NCI-H1417 treated with DMSO at 0.1 percent for 48 hours (cell line): ENCODE data around the gene NAPG.
A peak's percentile ranks its signal among the peaks of the same experiment; 100 is the strongest.
"Not testable (repeated sequence)": the region's sequence is repeated elsewhere in the genome, so short reads cannot be mapped to it uniquely, and the experiment has no call there.

ENCODE experiments used
- DNase-seq: peaks from one replicate; lab custom pipeline; 2025; lab: John Stamatoyannopoulos, UW

NAPG gene

GRCh38 chr18:10525697-10526560 lies at the start of gene NAPG:
Gene NAPG, plus strand, starts transcription at chr18:10526027. Its CDS starts 76 bp downstream, at chr18:10526103.
- DNase-seq = peak; percentile 53

- DNase-seq = no peak
These were observed 49.5 kb upstream of the NAPG start for GRCh38 chr18:10476338-10476791.

DNA sequence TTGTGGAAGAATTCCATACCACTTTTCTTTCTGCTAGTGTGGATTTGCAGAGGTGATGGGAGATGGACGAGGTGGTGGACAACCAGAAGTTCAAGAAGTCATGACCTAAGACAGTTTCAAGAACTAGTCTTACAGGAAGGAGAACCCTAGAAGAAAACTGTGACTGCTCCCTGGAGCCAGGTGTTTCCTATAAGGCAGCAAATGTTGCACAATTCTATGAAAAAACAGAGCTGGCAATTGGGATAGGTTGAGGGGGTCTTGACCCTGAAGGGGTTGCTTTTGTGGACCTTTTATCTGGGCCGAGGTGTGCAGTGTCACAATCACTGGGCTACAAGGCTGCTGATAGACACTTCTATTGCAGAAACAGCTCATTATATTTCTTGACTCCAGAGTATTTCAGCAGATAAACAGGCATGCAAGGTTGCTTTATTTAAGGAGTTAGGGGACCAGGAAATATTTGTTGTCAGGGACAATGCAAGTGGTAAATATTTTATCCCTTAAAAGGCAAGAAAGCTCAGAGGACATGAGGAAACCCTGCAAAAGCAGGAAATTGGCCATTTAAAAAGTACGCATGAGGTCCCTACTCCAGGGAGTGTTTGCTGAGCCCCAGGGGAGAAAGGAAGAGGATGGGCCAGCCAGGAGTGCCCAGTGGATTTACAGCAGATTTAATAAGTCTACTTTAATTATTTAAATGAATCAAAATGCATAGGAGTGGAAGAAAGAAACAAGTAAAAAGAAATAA lies 48.5 kb upstream of the NAPG start:
- peak; percentile 6 for DNase-seq

GRCh38 chr18:10477863-10478260 lies 48.0 kb upstream of the NAPG start:
- DNase-seq = no peak

- DNase-seq = no peak
These were observed 44.0 kb upstream of the NAPG start for GRCh38 chr18:10481831-10482230.

- no peak for DNase-seq
These were observed 43.4 kb upstream of the NAPG start for GRCh38 chr18:10482363-10482984.

DNA sequence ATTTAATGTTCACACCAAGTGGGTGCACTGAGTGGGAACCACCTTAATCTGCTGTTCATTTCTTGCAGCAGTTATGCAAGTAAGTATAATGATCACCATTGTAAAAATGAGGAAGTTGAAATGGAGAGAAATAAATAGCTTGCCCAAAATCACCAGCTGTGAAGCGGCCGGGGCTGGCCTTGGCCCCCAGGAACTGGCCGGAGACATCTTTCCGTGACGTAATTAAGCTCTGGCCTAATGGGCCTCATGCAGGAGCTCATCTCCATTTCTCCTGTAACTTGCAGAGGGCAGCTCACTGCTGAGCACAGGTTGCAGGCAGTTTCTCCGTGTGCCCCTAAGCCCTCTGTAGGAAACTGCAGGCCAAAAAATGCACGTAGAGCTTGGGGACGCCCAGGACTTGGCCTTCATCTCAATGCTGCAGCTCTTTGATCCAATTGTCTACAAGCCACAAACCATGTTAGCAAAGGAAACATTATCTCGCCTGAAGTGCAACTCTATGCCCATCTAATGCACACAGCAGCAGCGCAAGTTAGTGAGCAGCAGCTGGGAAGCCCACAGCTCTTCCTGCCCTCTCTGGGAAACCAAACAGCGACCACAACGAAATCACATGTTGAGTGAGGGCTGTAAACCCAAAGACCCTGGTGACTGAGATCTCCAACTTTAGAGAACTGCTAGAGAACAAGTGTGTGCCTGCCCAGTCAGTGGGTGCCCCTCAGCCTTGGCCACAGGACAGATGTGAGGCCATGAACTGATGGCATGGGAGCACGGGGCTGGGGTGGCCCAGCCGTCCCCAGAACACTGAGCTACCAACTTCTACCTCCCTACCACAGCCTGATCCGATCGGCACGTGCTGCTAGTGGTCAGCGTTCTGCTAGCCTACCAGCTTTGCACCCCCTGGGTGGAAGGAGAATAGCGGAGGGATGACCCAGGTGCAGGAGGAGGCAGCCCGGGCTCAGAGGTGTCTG lies 42.6 kb upstream of the NAPG start:
- DNase-seq = no peak

DNA sequence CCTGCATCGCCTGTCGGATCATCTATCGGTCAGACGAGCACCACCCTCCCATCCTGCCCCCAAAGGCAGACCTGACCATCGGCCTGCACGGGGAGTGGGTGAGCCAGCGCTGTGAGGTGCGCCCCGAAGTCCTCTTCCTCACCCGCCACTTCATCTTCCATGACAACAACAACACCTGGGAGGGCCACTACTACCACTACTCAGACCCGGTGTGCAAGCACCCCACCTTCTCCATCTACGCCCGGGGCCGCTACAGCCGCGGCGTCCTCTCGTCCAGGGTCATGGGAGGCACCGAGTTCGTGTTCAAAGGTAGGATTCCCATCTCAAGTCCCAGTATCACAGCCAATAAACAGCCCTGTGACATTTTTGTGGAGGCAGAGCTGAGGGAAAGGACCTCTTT lies 40.4 kb upstream of the NAPG start:
- no peak for DNase-seq

- no peak for DNase-seq
These were observed 39.5 kb upstream of the NAPG start for GRCh38 chr18:10486362-10486761.

GRCh38 chr18:10487154-10487553 lies 38.7 kb upstream of the NAPG start:
- DNase-seq = no peak

DNA sequence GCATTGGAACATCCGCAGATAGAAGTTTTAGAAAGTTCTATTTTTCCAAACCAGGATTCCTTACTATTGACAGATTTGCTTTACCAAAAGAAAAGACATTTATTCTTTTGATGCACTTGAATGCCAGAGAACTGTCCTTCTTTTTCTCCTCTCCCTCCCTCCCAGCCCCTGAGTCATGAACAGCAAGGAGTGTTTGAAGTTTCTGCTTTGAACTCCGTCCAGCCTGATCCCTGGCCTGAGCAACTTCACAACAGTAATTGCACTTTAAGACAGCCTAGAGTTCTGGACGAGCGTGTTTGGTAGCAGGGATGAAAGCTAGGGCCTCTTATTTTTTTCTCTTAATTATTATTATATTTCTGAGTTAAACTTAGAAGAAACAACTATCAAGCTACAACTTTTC lies 37.8 kb upstream of the NAPG start:
- no peak for DNase-seq

DNA sequence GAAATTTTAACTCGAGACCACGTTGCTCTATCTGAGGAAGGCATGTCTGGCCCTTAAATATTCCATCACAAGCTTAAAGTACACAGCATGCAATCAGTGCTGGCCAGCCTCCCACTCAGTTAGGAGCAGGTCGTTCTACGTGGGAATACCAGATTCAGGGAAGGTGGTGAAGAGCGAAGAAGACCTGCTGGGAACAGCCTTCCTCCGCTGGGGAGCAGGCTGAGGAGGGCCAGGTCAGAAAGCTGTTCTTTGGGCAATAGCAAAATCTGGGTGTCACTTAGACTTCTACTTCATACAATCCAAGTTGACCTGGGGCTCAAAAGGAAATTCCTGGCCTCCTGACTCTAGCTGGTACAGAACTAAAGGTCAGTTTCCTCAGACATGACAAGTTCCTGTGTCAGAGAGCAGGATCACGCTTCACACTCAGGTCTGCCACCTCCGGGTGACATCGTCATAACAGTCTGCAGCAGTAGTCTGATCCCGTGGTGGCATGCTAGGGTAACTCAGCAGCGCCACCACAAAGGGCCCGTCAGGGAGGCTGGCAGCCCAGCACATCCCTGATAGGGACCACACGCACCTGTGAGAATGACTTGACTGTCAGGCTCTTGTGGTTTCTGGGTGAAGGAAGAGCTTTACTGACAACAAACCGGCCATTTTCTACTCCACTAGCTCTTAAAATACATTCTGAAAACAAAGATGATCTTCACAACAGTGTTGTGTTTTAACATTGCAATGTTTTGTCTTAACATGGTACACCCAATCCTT lies 35.2 kb upstream of the NAPG start:
- no peak for DNase-seq

DNA sequence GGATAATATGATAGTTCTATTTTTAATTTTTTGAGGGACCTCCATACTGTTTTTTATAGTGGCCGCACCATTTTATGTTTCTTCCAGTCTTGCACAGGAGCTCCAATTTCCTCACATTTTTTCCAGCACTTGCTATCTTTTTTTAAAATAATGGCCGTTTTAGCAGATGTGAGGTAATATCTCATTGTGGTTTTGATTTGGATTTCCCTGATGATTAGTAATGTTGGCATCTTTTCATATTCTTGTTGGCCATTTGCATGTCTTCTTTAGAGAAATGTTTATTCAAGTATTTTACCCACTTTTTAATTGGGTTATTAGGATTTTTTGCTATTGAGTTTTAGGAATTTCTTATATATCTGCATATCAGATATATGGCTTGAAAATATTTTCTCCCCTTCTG lies 29.9 kb upstream of the NAPG start:
- DNase-seq = no peak

DNA sequence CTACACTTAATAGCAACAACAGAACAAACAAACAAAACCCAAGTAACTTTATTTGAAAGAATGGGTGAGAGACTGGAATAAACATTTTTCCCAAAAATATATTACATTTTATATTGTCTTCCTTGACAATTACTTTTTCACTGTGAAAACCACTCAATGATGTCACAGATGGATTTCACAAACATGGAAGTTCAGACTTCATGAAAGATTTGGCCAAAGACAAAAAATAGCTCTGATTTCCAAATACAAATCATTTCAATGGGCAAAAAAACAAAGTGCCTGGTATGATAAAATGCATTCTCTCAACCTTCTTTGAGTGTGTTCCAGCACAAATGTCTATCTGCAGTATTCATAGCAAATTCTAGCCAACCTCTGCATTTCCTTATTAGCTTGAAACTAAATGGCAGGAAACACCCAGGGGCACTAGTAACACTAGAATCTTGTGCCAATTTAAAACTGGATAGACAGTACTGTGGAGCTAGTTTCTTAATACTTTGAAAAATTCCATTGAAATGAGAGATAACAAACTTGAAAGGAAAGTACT lies 28.5 kb upstream of the NAPG start:
- no peak for DNase-seq

GRCh38 chr18:10499230-10499629 lies 26.6 kb upstream of the NAPG start:
- no peak for DNase-seq

DNA sequence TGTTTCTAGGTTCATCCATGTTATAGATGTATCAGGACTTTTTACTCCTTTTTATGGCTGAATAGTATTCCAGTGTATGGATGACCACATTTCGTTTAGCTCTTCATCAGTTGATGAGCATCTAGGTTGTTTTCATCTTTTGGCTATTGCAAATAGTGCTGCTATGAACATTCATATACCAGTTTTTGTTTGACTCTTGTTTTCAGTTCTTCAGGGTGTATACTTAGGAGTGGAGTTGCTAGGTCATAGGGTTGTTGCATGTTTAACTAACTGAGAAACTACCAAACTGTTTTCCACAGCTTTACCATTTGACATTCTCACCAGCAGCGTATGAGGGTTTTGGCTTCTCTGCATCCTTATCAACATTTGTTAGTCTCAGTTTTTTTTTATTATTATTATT lies 25.8 kb upstream of the NAPG start:
- no peak for DNase-seq

DNA sequence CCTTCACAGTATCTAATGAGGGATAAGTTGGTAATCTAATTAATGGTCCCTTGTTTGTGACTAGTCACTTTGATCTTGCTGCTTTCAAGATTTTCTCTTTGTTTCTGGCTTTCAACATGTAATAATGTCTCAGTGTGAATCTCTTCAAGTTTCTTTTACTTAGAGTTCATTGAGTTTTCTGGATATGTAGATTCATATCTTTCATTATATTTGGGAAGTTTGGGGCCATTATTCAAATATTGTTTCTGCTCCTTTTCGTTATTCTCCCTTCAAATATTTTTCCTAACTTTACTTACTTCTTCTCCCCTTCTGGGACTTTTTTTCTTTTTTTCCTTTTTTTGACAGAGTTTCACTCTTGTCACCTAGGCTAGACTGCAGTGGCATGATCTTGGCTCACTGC lies 21.1 kb upstream of the NAPG start:
- DNase-seq = no peak

GRCh38 chr18:10505892-10506291 lies 19.9 kb upstream of the NAPG start:
- DNase-seq = not testable (repeated sequence)

GRCh38 chr18:10508591-10508990 lies 17.2 kb upstream of the NAPG start:
- no peak for DNase-seq

- DNase-seq = no peak
These were observed 14.6 kb upstream of the NAPG start for GRCh38 chr18:10511236-10511635.

- no peak for DNase-seq
These were observed 11.7 kb upstream of the NAPG start for GRCh38 chr18:10514082-10514481.
